ENCODE measurements around the gene FAR2.
A peak's percentile ranks its signal among the peaks of the same experiment; 100 is the strongest.
"Not testable (repeated sequence)": the region's sequence is repeated elsewhere in the genome, so short reads cannot be mapped to it uniquely, and the experiment has no call there.

Gene FAR2

DNA sequence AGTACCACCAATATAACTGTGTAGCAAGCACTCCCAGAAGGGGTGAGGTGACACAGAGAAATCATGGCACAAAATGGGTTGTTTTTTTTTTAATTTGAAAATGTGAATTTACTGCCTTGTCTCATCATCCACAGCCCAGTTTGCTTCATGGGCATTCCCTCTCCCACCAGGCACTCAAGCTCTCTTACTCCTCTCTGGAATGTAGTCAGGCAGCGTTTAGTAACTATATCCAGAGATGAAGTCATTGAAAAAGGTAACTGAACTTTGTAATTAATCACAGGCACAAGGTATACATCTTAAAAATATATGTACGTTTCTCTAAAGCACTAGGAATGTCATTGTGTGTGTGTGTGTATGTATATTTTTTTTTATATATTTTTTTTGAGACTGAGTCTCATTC, 91.4 kb downstream of the FAR2 start:
- DNase-seq: no peak

DNA sequence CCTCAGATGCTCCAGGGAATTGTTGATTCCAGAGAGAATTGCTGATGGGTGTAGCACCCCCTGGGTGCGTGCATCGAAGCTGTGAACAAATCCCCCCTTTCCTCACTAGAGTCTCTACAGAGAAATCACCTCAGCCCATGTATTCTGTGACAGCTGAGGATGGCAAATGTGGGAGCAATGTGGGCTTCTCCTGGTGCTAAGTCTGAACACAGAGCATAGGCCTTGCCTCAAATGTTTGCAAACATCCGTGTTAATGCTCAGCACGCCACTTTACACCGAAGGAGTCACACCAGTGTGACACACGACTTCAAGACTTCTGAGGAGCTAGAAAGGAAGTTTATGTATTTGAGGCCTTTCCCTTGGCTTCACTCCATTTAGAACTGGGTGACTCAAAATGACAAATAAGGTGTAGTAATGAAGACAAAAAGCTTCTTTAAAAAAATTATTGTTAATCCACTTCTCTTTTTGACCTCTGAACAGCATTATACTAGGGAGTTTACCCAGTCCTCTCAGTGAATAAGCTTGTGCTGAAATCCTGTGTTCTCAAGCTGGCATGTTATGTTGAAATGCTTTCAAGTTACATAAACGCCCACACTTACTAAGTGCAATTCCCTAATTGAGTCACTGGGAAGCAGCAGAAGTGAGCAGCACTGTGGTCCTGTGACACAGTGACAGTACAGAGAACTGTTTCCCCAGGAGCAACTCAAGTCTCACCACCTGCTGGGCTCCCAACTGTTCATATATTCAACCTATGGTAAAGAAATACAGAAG, 92.9 kb downstream of the FAR2 start:
- DNase-seq: peak; percentile 64

DNA sequence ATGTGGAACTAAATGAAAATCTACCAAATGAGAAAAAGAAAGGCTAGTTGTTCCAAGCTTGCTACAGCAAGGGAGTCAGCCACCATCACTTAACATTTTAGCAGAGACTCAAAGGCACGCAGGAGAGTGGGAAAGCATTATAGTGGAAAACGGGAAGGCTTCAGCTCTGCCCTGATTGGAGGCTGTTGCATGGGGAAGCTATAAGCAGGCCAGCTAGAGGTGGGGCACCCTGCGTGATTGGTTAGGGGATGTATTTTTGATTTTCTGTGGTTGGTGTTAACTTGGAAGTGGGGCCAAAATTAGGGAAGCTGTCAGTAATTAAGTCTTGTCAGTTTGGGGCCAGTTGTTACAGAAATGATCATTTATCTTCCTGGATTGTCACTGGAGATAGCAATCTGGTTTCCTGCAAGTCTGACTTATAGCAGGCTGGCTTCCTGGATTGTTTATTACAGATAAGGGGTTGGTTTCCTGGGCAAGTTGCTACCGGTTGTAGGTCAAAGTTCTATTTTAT, 93.9 kb downstream of the FAR2 start:
- peak; percentile 22 for DNase-seq

DNA sequence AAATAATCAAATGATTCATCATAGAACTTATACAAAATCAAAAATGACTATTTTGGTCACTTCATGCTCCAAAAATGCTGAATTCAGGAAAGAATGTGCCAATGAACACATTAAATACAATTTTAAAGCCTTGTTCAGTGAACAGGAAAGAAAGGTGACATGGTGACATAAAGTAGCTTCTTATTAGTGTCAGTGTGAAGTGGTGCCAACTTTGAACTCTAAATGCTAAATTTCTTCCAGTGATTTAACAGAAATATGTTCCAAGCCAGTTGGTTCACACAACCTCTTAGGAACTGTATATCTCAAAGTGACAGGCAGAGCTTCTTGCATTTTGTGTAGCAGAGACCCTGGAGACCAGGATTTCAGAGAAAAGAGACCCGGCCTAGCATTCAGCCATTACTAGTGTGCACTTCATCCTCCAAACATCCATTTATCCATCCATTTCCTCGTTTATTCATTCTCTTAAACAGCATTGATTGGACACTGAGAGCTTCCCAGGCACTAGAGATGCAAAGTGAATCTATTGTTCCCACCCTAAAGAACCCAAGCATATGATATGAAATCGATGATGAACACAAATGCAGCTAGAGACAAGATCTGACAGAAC, 95.2 kb downstream of the FAR2 start:
- DNase-seq: peak; percentile 78

DNA sequence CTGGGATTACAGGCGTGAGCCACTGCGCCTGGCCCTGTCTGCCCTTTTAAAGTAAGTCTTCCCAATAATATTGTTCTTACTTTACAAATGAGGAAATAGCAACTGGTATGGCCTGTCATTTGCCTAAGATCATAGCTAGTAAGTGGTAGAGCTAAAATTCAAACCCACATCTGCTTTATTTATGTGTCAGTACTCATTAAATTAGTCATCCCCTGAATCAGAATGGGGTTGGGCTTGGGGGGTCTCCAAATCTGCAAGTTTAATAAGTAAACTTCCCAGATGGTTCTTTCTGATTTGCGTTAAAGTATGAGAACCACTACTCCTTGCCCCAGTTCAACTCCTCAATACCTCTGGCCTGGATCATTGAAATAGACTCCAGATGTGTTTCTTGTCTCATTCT, 96.2 kb downstream of the FAR2 start:
- no peak for DNase-seq

DNA sequence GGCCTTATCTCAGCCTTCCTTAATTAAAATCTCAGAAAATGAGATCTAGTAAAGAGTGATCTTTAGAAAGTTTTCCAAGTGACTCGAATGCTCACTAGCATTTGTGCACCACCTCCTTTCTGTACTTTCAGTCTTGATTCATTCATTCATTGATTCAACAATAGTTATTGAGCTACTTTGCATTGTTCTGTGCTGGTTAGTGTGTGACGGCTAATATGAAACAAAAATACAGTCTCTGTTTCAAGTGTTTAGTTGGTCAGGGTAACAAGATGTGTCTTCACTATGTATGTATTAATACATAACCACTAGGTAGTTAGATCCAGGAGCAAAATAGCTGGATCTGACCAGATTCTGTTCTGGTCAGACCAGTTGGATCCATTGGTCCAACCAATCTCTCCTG, 100.9 kb downstream of the FAR2 start:
- DNase-seq: no peak

DNA sequence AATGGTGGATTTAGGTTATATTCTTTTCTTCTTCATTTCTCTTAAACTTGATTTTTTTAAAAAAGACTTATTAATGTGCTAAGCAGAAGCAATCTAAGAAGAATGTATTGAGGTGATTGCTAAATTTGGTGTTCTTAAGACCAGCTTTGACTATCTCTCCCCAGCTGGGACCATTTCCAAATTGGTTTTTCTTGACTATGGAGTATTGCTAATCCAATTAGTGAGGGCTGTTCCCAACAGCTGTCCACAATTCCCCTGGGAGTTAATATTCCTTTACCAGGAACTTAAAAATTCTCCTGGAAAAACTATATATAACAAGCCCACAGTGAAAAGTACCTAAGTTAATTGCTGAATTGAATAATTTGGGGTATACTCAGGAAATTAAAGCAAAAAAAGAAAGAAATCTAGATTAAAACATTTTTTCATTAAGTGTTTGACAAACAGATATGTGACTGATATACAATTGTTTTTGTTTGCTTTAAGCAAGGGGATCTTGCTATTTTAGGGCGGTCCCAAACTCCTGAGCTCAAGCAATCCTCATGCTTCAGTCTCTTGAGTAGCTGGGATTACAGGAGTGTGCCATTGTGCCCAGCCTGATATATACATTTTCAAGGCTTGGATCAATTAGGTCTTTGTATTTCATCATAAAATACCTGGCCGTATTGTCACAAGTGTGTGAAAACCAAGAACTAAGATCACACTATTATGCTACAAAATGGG, 105.0 kb downstream of the FAR2 start:
- peak; percentile 56 for DNase-seq

DNA sequence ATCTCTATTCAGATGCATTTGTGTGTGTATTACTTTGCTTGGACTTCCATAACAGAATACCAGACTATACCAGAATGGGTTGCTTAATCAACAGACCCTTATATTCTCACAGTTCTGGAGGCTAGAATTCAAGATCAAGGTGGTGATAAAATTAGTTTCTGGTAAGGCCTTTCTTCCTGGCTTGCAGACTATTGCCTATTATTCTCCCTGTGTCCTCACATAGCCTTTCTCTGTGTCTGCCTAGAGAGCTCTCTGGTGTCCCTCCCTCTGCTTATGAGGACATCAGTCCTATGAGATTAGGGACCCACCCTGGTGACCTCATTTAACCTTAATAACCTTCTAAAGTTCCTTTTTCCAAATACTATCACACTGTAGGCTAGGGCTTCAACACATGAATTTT, 106.0 kb downstream of the FAR2 start:
- no peak for DNase-seq

DNA sequence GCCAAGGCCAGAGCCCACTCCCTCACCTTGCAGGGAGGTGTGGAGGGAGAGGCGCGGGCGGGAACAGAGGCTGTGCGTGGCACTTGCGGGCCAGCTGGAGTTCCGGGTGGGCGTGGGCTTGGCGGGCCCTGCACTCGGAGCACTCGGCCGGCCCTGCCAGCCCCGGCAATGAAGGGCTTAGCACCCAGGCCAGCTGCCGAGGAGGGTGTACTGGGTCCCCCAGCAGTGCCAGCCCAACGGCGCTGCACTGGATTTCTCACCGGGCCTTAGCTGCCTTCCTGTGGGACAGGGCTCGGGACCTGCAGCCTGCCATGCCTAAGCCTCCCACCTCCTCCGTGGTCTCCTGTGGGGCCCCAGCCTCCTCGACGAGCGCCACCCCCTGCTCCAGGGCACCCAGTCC, 107.5 kb downstream of the FAR2 start:
- no peak for DNase-seq

DNA sequence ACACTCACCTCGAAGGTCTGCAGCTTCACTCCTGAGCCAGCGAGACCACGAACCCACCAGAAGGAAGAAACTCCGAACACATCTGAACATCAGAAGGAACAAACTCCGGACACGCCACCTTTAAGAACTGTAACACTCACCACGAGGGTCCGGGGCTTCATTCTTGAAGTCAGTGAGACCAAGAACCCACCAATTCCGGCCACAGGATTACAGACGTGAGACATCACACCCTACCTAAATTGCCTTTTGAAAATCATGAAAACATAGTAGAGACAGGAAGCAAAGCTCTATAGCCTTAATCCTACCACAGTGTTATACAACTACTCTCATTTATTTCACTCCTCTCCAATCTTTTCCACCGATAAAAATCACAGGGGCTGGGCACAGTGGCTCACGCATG, 108.6 kb downstream of the FAR2 start:
- not testable (repeated sequence) for DNase-seq

DNA sequence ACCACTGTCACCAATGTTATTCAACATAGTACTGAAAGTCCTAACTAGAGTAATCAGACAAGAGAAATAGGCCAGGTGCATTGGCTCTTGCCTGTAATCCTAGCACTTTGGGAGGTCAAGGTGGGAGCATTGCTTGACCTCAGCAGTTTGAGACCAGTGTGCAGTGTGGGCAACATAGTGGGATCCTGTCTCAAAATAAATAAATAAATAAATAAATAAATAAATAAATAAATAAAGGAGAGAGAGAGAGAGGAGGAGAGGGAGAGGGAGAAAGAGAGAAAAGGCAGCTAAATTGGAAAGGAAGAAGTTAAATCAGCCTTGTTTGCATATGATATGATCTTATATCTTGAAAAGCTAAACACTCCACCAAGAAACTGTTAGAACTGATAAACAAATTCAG, 115.3 kb downstream of the FAR2 start:
- no peak for DNase-seq

DNA sequence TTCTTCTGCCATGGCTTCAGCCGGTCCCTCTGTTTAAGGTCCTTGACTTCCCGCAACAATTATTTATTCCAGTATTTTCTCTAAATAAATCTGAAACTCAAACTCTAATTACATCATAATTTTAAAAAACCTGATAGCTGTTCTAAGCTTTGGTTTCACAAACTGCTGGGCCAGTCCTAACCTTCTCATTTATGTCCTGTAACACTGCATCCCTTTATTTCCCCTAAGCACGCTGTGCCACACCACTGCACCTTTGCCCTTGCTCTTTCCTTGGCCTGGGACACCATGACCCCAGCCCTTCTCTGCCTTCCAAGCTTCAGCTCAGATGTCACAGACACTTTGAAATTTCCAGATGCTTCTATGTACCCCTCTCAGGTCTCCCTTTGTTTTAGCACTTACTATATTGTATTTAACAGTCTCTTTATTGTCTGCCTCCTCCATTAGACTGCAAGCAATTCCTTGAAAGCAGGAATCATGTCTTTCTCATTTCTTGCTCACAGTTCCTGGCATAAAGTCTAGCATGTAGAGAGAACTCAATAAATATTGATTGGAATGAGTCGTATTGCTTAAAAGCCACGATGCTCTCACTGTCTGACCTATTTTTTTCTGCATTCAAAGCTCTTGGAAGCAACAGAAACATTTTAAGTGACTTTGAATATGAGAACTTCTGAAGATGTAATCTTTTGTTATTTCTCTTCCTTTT, 120.8 kb downstream of the FAR2 start:
- DNase-seq: no peak

DNA sequence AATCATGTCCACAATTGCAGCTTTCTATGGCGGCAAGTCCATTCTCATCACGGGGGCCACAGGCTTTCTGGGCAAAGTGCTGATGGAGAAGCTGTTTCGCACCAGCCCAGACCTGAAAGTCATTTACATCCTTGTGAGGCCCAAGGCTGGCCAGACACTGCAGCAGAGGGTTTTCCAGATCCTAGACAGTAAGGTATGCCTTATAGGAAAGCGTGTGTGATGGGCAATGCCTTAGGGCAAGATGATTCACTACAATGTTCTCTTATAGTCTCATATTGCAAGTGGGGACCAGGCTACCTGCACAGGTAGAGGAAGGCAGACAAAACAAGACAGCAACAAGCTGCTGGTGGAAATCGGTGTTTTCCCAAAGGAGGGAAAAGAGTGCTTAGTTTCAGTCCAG, 121.4 kb downstream of the FAR2 start:
- DNase-seq: no peak

DNA sequence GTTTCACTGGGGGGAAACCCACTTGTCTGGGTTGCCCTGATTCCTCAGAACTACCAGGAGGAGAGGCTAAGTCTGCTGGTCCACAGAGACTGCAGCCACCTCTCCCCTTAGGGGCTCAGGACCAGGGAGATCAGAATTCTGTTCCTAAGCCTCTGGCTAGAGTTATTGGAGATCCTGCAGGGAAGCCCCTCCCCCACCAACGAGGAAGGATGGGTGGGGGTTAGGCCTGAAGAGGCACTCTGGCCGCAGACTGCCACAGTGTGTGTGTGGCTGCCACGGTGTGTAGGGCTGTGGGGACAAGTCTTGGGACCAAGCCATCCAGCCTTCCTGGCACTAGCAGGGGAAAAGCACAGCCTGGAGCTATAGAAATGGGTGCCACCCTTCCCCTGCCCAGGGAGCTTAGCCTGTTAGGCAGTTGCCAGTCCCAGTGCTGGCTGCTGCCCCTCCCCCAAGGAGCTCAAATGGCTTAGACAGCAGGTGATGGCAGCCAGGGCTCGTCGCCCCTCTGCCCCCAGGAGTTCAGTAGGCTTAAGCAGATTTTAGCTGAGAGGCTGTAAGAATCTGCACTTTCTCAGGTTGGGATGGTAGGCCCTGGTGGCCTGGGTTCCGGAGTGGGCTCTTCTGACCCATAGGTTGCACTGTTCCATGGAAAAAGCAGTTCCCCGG, 124.2 kb downstream of the FAR2 start:
- no peak for DNase-seq

DNA sequence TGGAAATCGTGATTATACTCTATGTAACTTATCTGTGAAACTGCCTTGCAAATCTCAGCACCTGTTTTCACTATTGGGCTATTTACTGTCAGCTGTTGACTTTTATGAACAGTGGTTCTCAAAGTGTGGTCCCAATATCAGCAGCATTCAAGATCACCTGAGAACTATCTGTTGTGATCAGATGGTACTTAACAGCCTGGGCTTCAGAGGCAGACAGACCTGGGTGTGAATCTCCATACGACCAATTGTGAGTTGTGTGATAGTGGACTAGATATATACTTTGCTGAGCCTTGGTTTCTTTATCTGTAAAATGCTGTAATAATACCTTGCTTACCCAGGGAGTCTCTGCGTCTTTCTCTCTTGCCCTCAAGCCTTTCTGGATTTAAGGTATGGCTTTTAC, 126.8 kb downstream of the FAR2 start:
- no peak for DNase-seq

DNA sequence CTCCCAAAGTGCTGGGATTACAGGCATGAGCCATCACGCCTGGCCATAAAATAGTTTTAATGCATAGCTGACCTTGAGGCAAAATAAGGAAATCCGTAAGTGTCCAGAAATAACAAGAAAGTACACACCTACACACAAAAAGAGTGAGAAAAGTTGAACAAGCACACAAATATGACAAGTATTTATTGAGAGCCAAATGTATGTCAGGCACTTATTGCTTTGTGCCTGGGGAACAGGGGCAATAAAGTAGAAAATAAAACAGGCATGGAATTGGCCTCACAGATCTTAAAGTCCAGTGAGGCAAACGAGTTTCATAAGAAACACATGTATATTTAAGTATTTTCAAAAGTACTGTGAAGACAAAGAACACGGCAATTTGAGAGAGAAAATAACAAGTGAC, 128.2 kb downstream of the FAR2 start:
- DNase-seq: no peak

DNA sequence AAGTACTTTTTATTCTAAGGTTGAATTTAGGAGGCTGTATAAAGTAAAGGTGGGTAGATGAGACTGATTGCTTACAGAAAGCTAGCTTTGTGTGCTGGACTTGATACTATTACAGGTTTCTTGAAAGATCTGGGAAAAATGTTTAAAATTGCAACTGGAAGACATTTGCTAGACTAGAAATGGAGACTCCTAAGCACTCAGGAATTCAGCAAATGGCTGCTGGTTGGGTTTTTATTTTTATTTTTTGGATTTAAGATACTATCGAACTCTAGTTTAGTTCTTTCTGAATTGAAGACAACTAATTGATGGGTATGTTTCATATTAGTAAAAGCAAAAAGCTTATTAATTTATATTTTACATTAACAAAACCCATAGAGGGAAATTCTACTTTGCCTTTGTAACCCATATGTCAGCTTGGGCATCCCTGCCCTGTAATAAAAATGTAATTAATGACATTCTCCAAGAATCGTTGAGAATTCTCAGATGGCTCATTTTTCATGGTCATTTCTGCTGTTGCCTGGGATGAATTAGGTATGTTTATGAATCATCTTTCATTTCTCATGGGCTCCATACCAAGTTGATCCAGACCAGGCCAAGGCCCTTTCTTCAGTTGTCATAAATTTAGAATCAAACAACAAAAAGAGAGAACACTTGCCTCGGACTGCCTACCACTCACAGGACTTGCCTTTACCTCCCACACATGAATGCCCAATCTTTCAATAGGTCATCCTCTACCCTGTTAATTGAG, 129.8 kb downstream of the FAR2 start:
- DNase-seq: no peak

DNA sequence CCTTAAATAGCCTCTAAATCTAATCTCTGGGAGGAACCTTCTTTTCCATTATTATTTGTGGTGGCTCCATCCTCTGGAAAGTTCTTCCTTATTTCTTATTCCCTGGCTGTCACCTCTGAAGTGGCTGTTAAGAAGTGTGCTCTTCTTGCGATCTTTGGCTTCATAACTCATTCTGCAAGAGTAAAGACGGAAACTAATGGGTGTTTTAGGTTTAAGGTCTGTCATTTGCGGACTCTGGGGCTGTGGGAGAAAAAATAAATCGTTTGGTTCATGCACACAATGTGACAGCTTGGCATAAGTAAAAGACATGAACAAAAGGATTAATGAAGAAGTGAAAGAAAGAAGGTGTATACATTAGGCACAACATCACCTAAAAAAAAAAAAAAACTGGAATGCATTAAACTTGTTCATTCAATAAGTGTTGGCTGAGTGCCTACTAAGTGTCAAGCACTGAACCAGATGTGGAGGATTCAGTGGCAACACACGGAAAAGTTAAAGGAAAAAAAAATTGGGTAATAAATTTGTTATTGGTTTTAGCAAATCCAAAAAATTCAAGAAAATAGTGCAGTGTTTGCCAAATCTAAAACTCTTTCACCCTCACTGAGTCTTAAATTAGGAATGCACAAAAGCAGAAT, 132.4 kb downstream of the FAR2 start:
- DNase-seq: no peak

DNA sequence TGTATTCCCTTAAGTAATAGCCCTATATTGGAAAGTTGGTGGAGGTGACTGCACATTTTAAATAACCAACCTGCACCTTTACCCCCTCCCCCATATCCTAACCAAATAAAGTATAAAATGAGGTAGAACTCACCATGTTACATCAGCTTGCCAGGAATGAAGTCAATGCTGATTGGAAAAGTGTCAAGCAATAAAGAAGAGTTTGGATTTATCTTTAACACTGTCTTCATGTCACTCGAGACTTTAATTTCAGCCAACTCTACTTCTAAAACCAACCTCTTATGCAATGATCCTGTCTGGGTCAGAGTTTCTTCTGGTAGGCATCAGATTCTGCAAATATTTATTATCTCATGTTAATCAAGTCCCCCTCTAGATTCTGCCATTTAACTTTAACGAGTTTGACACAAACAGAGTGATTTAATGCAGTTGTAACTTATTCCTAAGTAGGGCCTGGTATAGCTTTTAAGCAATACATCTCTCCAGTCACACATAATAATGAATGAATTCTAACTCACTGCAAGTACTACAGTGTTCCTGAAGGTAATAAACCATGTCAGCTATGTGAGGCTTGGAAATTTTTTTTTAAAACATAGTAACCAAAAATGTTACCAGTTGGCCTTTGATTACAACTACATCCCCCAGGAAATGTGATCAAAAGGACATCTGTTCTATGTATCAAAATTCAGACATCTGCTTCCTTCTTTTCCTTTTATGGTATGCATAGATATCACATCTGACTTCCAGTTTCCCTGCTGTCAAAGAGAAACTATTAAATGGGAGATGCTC, 133.1 kb downstream of the FAR2 start:
- DNase-seq: no peak

DNA sequence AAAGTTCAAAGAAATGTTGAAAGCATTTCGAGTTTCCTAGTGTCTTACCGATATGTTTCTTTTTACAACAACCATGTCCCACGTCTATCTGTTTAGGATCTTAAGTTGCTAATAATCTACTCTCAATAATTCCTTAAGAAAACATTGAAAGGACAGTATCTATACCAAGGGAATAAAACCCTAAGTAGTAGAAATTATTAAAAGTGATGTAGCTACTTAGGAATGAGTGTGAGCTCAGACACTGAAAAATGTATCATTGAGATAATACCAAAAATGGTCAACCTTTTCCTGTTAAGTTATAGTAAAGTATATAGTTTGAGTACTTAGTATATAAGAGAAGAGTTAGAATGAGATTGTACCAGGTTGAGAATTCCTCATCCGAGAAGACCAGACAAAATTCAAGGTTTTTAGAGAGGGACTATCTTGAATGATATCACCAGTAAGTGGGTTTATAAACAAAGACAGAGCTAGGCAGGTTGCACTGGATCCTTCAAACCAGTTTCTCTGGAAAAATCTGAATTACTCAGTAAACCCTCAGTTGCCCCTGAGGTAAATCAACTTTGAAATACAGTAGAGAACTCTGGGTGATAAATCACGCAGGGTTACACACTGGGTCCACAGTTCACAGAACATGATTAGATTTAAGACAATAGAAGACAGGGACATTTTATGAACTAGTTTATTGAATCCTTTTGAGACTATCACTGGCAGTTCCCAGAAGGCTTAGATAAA, 135.1 kb downstream of the FAR2 start:
- no peak for DNase-seq
